KOPT-K1 (cell line): ENCODE data around the gene ATP2B2.
"Not testable (repeated sequence)": the region's sequence is repeated elsewhere in the genome, so short reads cannot be mapped to it uniquely, and the experiment has no call there.

Source experiments
- H3K27ac ChIP-seq: fragments of 200-600 bp; sonication (generic); 2 replicates; pipeline ENCODE4 v1.5.1; 2016; ENCODE audit warnings: antibody characterized with exemption, mild to moderate bottlenecking, low read depth, low read length; ENCODE audit not compliant: poor library complexity, severe bottlenecking
- H3K36me3 ChIP-seq: fragments of 200-600 bp; sonication (generic); 2 replicates; pipeline ENCODE4 v1.5.1; 2017; ENCODE audit warnings: antibody characterized with exemption, mild to moderate bottlenecking, low read length, moderate library complexity; ENCODE audit not compliant: insufficient read depth
- H3K9me3 ChIP-seq: fragments of 200-600 bp; sonication (generic); 2 replicates; pipeline ENCODE4 v1.5.1; 2017; ENCODE audit warnings: antibody characterized with exemption, low read length, mild to moderate bottlenecking; ENCODE audit not compliant: insufficient read depth, poor library complexity, severe bottlenecking

Gene ATP2B2

DNA sequence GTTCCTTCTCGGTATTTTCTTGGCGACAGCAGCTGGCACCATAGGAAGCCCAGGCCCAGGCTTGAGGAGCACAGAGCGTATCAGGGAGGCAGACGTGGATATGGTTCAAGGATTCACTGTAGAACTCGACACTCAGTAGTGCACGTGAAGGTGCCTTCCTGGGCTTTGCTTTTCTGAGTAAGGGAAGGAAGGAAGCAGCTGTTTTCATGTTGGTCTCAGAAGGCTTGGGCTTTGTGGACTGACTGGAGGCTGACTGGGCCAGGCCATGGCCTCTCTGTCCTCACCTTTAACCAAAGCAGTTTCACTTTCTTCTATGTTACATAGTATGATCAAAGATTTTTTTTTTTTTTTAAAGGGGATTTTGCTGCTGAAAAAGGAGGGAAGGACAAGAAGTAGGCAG, 205.7 kb downstream of the ATP2B2 start:
- Histone ChIP-seq H3K27ac (no peak overlapping the region), H3K36me3 (peaks cover 85% of the 10 kb centered on the region)

DNA sequence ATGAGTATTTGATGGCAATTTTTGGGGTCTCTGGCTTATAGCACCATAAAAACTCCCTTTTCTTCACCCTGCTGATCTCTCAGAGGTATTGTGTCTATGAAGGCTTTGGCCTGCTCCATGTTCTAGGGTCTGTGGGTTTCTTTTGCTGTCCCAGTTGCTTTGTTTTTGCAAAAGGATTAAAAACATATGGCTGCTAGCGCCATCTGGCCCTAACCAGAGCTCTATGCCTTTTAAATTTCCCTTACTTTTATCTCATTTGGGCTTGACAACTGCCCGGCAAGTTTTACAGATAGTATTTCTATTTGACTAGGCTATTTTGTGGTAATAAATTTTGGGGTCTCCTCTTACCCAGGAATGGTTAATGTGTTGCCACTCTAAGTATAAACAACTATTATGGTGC, 206.2 kb downstream of the ATP2B2 start:
- no peak overlapping the region for H3K27ac ChIP-seq
- peaks cover 85% of the 10 kb centered on the region for H3K36me3 ChIP-seq
- no peaks in the 10 kb centered on the region for H3K9me3 ChIP-seq

More for the DNA sequence above, 205.7 kb downstream of the ATP2B2 start:
- H3K9me3 ChIP-seq = no peaks in the 10 kb centered on the region

- H3K9me3 ChIP-seq, H3K27ac ChIP-seq: not testable (repeated sequence)
- H3K36me3 ChIP-seq = peaks cover 85% of the 10 kb centered on the region
Observed at GRCh38 chr3:10298064-10298463, 207.3 kb downstream of the ATP2B2 start.

DNA sequence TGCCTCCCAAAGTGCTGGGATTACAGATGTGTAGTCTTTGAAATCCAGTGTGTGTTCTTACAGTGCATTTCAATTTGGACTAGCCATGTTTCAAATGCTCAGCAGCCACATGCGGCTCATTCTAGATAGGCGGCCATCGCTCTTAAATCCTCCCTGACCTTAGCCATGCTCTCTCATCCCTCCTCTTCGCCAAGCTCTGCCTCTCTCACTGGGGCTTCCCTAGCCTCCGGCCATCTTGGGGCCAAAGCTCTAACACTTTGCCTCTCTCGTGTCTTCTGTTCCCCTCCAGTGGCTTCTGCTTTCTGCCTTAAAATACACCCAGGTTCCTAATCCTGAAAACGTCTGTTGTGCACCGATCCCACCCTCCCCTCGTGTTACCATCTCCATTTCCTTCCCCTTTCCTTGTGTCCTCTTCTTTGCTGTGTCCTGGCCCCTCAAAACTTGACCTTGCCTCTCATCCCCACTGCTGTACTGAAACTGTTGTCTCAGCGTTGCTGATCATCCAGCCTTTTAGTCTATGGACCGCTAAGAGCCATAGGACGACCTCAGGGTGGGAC, 211.3 kb downstream of the ATP2B2 start:
- Histone ChIP-seq H3K36me3 (peaks cover 85% of the 10 kb centered on the region), H3K9me3 (no peaks in the 10 kb centered on the region), H3K27ac (no peak overlapping the region)

DNA sequence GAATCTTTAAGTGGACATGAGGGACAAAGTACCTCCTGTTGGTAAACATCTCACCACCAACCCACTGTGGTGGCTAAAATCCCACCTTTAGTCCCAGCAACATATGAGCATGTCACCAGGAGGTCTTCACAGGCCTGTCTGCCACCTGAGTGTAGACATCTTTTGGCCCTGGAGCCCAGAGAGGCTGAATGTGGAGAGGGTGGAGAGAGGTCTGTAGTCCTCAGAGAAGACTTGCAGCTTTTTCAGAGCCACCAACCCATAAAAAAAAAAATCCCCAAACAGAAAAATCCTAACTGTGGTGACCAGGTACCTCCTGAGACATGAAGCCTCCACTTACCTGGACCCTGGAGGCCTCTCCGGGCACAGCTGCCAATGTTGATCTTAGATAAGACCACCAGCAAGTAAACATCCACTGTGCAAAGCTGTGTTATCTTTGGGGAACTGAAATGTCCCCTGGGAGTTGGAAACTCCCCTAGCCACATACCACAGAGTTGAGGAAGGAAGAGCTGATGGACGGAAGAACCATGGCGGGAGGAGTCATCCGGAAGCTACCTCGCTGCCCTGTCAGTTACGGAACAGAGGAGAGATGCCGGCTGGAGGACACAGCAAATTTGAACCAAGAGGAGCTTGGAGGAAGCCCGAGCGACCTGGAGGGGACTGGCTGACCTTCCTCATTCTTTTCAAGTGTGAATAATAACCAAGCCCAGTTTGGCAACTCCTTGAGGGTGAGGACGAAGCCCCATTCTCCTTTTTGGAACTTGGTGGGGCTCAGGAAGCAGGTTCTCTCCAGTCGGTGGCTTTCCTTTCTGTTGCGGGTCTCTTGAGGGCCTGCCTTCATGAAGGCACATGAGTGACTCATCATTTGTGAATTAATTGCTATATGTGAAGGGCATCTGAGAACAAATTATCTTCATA, 212.6 kb downstream of the ATP2B2 start, which contains the start of gene GHRL:
TSS of gene GHRL (minus strand) at position 443 of the 915 bp plus-strand sequence. CDS start 2,767 bp downstream, outside the sequence.
- H3K9me3 ChIP-seq = no peaks in the 10 kb centered on the region
- no peak within 1 kb of the TSS for H3K27ac ChIP-seq
- peaks cover 92% of the 10 kb centered on the region for H3K36me3 ChIP-seq

DNA sequence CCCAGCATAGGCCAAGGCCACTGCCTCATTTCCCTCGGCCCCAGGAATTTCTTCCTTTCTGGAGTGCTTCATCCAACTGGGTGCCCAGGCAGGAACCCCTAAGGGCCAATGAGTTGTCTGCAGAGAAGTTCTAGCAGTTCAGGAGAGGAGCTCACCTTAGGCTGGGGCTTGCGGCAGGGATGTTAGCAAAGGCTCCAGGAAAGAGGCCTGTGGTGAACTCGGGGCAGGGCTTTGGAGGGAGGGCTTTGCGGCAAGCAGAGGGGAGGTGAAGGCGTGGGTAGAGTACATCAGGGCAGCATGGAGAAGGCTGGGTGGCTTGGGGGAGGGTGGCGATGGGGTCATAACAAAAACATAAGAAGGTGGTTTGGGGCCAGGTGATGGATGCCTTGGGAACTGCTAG, 213.7 kb downstream of the ATP2B2 start:
- Histone ChIP-seq H3K36me3 (peaks cover 98% of the 10 kb centered on the region), H3K9me3 (no peaks in the 10 kb centered on the region), H3K27ac (no peak overlapping the region)

GRCh38 chr3:10290481-10291176, 214.8 kb downstream of the ATP2B2 start:
- Histone ChIP-seq H3K27ac (no peak overlapping the region), H3K9me3 (no peaks in the 10 kb centered on the region), H3K36me3 (peaks cover 100% of the 10 kb centered on the region)

DNA sequence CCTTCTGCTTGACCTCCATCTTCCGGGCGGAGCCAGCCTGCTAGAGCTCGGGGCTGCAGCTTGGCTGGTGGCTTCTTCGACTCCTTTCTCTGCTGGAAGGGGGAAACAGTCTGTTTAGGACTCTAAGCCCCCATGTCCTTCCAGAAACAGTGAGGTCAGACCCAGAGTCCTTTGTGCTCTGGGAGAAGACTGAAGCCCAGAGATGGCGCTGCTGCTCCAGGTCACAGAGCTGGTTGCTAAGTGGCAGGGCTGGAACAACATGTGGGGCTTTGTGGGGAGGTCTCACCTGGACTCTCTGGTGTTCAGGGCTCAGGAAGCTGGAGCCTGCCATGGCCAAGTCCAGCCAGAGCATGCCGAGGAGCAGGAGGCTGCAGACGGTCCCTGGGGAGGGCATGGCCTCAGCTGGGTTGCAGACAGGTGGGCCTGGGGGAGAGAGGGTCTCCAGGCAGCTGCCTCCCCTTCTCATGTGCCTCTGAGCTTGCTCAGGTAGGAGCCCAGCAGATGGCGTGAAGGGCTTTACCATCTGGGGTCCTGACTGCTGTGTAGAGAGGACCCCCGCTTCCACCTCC, 215.5 kb downstream of the ATP2B2 start:
- Histone ChIP-seq H3K36me3 (peaks cover 99% of the 10 kb centered on the region), H3K9me3 (no peaks in the 10 kb centered on the region), H3K27ac (no peak overlapping the region)

- H3K9me3 ChIP-seq = no peaks in the 10 kb centered on the region
- no peak overlapping the region for H3K27ac ChIP-seq
- peaks cover 99% of the 10 kb centered on the region for H3K36me3 ChIP-seq
Observed at GRCh38 chr3:10289077-10289476, 216.3 kb downstream of the ATP2B2 start.

DNA sequence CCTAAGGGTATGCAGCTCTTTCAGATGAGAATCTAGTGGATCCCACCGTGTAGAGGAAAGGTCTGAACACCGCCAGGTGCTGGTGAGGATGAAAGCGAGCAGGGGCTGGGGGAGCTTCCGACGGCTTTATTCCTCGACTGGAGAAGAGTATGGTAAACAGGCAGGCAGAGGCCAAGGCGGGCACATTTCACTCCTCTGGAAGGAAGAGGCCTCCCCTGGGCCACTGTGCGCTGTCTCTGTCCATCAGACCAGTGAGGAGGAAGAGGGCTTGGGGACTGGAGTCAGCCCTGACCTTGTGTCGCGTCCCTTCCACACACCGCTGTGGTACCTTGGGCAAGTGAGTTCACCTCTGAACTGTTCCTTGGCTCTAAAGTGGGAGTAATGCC, 216.8 kb downstream of the ATP2B2 start:
- H3K9me3 ChIP-seq = no peaks in the 10 kb centered on the region
- peaks cover 99% of the 10 kb centered on the region for H3K36me3 ChIP-seq
- no peak overlapping the region for H3K27ac ChIP-seq

- peaks cover 99% of the 10 kb centered on the region for H3K36me3 ChIP-seq
- H3K9me3 ChIP-seq = no peaks in the 10 kb centered on the region
- H3K27ac ChIP-seq = no peak overlapping the region
Observed at GRCh38 chr3:10287936-10288574, 217.3 kb downstream of the ATP2B2 start.

- peaks cover 99% of the 10 kb centered on the region for H3K36me3 ChIP-seq
- H3K27ac ChIP-seq = no peak overlapping the region
- no peaks in the 10 kb centered on the region for H3K9me3 ChIP-seq
Observed at GRCh38 chr3:10286596-10287295, 218.6 kb downstream of the ATP2B2 start.

- H3K36me3 ChIP-seq = peaks cover 99% of the 10 kb centered on the region
- no peaks in the 10 kb centered on the region for H3K9me3 ChIP-seq
- no peak overlapping the region for H3K27ac ChIP-seq
Observed at GRCh38 chr3:10286133-10286524, 219.3 kb downstream of the ATP2B2 start.
